GM18519 (cell line): ENCODE measurements around the gene SLC4A8.
"Not testable (repeated sequence)": the region's sequence is repeated elsewhere in the genome, so short reads cannot be mapped to it uniquely, and the experiment has no call there.

Experiments used
- ATAC-seq: cut with Tn5 transposase; IDR thresholded peaks from one replicate; pipeline ENCODE4 v1.9.1; 2021; ENCODE audit warnings: mild to moderate bottlenecking, moderate library complexity; ENCODE audit not compliant: unreplicated experiment, low FRiP score

Gene SLC4A8

DNA sequence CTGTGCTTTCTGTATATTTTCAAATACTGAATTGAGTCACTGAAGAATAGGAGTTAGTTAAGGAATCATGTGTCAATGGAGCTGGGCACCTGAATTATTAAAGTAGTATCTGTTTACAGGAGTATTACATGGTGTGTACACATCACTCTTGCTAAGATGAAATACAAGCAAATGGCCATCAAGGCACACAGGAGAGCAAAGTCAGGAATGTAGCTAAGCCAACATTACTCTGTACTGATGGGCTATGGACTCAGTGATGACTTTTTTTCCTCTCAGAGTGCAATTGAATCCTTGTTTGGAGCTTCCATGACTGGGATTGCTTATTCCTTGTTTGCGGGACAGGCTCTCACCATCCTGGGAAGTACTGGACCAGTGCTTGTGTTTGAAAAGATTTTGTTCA, 45.5 kb downstream of the SLC4A8 start:
- no peak for ATAC-seq

DNA sequence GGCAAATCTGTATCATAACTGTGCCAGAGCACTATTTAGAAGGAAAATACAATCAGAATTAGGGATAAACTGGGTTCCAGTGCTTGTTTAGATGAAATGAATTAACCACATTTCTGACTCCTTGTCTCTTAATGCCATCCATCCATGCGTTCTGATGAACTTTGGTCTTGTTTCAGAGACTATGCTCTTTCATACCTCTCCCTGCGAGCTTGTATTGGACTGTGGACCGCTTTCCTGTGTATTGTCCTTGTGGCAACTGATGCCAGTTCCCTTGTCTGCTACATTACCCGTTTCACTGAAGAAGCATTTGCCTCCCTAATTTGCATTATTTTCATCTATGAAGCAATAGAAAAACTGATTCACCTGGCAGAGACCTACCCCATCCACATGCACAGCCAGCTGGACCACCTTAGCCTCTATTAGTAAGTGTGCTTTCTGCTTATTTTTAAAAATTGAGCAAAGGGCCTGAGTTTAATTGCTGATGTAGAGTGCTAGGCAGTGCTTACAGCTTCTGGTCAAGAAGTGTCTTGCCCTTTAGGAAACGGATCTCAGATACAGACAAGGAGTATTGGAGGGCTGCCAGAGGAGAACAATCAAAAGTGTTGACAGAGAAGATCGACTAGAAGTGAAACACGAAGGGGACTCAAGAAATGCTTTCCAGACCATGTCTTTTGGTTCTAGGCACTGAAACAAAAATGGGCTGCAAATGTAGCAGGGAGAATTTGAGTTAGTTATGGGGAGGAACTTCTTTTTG, 46.7 kb downstream of the SLC4A8 start:
- no peak for ATAC-seq

GRCh38 chr12:51472984-51473383, 48.4 kb downstream of the SLC4A8 start:
- no peak for ATAC-seq

- ATAC-seq: no peak
Observed at GRCh38 chr12:51473947-51474346, 49.3 kb downstream of the SLC4A8 start.

DNA sequence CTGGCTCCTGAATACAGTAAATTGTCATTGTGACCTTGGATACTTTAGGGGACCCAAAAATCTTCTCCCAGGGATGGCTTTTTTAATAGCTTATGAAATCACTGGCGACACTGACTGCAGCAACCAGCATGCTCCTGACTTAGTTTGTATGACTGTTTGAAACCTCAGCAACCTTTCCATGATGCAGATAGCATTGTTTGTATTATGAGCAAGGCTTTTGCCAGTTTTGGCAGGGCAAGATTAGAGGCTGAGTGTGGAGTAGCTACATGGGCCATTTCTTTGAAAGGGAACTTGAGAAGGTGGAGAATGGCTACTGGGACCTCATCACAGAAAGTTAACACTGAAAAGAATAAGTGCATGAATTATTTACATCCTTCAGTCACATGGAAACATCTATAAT, 50.9 kb downstream of the SLC4A8 start:
- no peak for ATAC-seq

DNA sequence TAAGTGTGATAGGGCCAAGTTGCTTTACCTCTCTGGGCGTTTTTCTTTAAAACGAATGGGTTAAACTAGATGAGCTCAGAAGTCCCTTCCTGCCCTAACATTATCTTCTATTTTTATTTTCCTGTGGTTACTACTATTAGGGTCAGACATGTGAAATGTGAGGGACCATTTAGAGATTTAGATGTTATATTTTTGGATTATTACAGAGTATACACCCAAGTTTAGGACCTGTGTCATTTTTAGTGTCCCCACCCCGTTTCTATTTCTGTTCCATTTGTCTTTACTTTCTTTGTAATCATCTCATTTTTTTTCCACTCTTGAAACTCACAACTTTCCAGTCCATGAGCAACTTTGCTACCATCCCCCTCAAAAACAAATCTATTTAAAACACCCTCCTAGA, 56.3 kb downstream of the SLC4A8 start:
- peak; percentile 46 for ATAC-seq

- no peak for ATAC-seq
Observed at GRCh38 chr12:51482929-51483697, 58.5 kb downstream of the SLC4A8 start.

- ATAC-seq: no peak
Observed at GRCh38 chr12:51484119-51484518, 59.5 kb downstream of the SLC4A8 start.

DNA sequence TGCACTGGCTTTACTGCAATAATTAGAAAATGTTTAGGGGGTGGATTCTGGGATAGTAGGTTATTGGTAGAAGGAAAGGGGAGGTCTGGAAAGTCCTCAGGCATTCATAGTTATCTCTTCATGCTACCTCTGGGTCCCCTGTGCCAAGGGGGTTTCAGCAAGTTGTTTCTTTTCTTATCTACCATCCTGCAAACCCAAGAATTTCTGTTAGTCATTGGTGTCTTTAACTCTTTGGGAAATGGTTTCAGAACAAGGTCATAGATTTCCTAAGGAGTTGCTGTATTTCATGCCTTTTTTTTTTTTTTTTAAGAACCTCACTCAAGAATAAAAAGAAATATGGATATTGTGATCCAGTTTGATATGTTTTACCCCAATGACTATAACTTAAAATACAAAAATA, 63.6 kb downstream of the SLC4A8 start:
- ATAC-seq: no peak

- ATAC-seq: no peak
Observed at GRCh38 chr12:51493281-51493680, 68.7 kb downstream of the SLC4A8 start.

- ATAC-seq: no peak
Observed at GRCh38 chr12:51496895-51497294, 72.3 kb downstream of the SLC4A8 start.

DNA sequence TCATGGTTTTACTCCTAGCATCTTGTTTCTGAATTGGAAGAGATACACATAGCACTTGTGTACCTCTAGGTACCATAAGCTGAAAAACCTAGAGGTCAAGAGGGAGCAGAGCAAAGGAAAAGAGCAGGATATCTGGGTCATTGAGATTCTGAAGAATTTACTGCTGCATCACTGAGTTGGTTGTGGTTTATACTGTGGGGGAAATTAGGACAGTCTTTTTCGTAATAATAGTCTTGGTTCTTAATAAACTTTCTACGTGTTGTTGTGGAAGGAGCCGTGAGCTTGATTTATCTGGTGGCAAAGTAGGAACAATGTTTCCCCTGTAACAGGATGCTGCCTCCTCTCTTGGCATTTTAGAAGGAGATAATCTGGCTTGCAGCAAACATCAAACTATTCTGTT, 80.2 kb downstream of the SLC4A8 start:
- no peak for ATAC-seq

DNA sequence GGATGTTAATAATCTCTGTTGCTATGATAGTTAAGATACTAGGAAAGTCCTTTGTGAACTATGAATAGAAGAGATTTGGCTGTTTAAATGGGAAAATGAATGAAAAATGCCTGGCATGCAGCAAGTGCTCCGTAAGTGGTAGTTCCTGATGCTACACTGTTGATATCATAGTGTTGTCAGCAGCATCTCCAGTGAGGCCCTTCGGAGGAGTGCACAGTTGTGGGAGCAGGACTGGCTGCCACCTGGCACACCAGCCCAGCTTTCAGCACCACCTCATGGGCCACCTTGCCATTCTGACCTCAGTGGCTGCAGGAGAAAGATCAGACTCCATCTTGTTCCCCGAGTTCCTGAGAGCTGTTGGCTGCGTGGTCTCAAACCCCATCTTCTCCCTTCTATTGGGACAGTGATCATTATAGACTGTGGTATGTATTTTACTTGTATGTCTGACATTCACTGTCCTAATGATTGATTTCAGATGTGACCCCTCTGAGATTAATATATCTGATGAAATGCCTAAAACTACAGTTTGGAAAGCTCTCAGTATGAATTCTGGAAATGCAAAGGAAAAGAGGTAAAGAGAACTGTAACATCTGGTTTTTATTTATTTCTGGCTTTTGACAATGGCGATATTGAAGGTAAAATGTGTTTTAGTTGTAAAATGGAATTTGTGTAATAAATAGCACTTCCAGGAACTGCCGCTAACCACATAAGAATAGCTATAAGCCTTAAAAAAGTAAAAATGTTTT, 80.9 kb downstream of the SLC4A8 start:
- no peak for ATAC-seq

DNA sequence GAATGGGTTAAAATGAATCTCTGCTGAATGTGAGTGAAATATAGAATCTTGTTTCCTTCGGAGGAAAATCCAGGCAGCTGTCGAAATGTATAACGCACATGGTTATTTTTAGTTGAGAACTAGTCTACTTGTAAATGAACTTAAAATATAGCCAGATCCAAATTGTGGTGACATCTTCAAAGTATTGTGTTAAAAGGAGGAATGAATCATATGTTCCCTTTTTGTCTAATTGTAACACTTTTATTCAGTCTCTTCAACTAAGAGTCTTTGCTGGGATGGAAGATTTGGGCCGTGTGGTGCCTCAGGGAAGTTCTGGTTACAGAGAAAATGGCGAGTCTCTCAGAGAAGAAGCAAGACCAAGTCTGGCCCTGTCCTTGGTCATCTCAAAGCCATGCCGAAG, 82.5 kb downstream of the SLC4A8 start:
- ATAC-seq: no peak

GRCh38 chr12:51508285-51508684, 83.7 kb downstream of the SLC4A8 start:
- no peak for ATAC-seq

DNA sequence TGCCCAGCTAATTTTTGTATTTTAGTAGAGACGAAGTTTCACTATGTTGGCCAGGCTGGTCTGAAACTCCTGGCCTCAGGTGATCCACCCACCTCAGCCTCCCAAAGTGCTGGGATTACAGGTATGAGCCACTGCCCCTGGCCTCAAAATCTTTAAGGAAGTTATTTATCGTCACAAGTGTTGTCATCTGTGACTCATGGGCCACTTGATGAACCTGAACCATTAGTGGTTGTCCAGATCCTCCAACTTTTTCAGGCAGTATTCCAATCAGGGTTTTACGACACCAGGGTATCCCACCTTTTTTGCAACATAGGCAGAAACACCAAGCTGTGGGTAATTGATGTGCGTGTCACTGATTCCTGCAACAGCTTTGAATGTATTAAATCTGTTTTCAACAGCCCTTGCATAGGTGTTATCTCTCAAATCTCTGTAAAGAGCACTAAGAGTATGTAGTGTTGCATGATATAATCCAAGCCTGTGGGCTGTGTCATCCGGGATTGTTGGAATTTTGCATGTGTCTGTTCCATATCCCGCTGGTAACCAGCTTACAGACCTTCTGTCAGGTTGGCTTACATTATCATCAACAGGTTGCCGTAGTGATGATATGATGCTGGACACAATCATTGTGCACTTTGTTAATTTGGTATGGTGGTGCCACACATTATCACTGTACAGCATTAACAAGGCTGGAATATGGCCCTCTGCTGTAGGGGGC, 87.1 kb downstream of the SLC4A8 start:
- ATAC-seq: no peak

DNA sequence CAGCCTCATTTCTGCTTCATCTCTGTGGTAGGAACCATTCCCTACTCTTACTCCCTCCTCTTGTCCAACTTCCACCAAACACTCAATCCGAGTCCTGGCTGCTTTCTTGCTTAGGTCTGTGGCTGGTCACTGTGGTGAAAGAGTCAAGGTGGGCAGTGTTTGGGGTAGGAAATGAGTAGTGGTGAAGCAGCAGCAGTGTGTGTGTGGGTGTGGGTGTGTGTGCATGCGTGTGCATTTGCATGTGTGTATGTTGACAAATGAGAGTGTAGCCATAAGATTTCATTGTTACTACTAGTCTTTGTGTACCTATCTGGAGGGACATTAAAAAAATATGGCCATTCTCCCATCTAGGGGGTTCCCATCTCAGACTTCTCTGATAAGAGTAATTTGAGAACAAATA, 87.8 kb downstream of the SLC4A8 start:
- ATAC-seq: no peak

GRCh38 chr12:51515037-51515436, 90.4 kb downstream of the SLC4A8 start:
- not testable (repeated sequence) for ATAC-seq

- no peak for ATAC-seq
Observed at GRCh38 chr12:51517316-51517715, 92.7 kb downstream of the SLC4A8 start.

GRCh38 chr12:51517800-51518199, 93.2 kb downstream of the SLC4A8 start:
- no peak for ATAC-seq

DNA sequence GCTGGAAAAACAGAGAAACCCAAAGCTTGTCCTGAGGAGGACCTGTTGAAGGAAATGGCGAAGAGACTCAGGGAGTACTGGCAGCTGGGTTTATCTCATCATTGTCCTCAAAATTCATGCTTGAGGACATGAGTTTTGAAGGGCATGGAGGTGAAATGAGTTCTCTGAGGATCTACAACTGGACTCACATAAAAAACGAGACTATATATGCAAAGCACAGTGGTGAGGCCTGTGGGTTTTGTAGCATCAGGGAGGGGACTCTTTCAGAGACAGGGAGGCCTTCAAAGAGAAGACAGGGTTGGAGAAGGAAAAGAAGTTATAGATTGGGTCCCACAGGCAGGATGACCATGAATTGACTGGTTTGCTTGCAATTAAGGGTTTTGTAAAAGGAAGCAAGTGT, 95.1 kb downstream of the SLC4A8 start:
- ATAC-seq: no peak
